Panc1 (cell line): ENCODE results near the gene PHPT1. TPM values are rescaled to one million over a fixed set of nuclear protein-coding genes. Genes with fewer than 3 reads are reported as not detected.

Experiments
- ATAC-seq: fragments of 200-7000 bp; cut with Tn5 transposase; 2 replicates; pipeline ENCODE4 v1.9.1; 2020; ENCODE audit warnings: mild to moderate bottlenecking, moderate library complexity
- BruUV-seq: library from RNA; stranded (reverse); fragments of 400-500 nt; replicated peaks from 2 replicates; lab custom pipeline; 2021; lab: Mats Ljungman, UMichigan
- CTCF ChIA-PET: fragments of 300-600 bp; sonication (Branson Sonifier 250); formaldehyde crosslinking; loops from one replicate; lab custom pipeline; 2022; ENCODE audit warnings: antibody characterized with exemption; lab: Charles Lee
- POLR2A ChIA-PET: fragments of 300-600 bp; sonication (Branson Sonifier 250); formaldehyde crosslinking; loops from one replicate; lab custom pipeline; 2022; ENCODE audit warnings: antibody characterized with exemption; lab: Charles Lee
- DNase-seq: peaks from one replicate; pipeline ENCODE4 v3.0.0-alpha.2; 2010; ENCODE audit warnings: low read depth, low spot score
- H3K27ac ChIP-seq: 2 replicates; pipeline ENCODE4 v1.5.1; 2011; ENCODE audit warnings: mild to moderate bottlenecking, low read length, inconsistent platforms
- H3K27me3 ChIP-seq: fragments of 200-500 bp; sonication (Bioruptor generic); 2 replicates; pipeline ENCODE4 v1.6.0; 2014; ENCODE audit warnings: low read length, inconsistent platforms; ENCODE audit not compliant: control insufficient read depth, insufficient read depth
- H3K36me3 ChIP-seq: fragments of 200-500 bp; sonication (Bioruptor generic); 2 replicates; pipeline ENCODE4 v1.5.1; 2014; ENCODE audit warnings: inconsistent platforms, mild to moderate bottlenecking, low read length, moderate library complexity; ENCODE audit not compliant: control insufficient read depth, insufficient read depth
- H3K4me1 ChIP-seq: 2 replicates; pipeline ENCODE4 v1.5.1; 2011; ENCODE audit warnings: inconsistent platforms, mild to moderate bottlenecking, low read length, moderate library complexity; ENCODE audit not compliant: control insufficient read depth, insufficient read depth
- H3K4me3 ChIP-seq, 2 experiments: 2 replicates each; pipeline ENCODE4 v1.5.1; 2011 to 2012; ENCODE audit warnings: low read depth in 2 of 2, low read length in 2 of 2, mild to moderate bottlenecking in 2 of 2, inconsistent platforms in 1 of 2, moderate library complexity in 1 of 2
- H3K9me3 ChIP-seq: fragments of 200-500 bp; sonication (Bioruptor generic); 2 replicates; pipeline ENCODE4 v1.5.1; 2014; ENCODE audit warnings: low read depth, mild to moderate bottlenecking, inconsistent platforms, low read length, moderate library complexity; ENCODE audit not compliant: control insufficient read depth, insufficient read depth
- POLR2AphosphoS5 ChIP-seq: IDR thresholded peaks from 2 replicates; pipeline ENCODE4 v1.6.1; 2012; ENCODE audit warnings: mild to moderate bottlenecking, low read depth, low read length, moderate library complexity
- REST ChIP-seq, 2 experiments: IDR thresholded peaks; 2 replicates each; pipeline ENCODE4 v1.6.1; 2011 to 2012; ENCODE audit warnings: low read depth in 2 of 2, control low read depth in 1 of 2, low read length in 1 of 2, mild to moderate bottlenecking in 1 of 2, moderate library complexity in 1 of 2; ENCODE audit not compliant: insufficient read depth in 1 of 2
- SIN3A ChIP-seq: IDR thresholded peaks from 2 replicates; pipeline ENCODE4 v1.6.1; 2012; ENCODE audit warnings: low read depth, mild to moderate bottlenecking, low read length, moderate library complexity, borderline replicate concordance; ENCODE audit not compliant: insufficient read depth
- TCF7L2 ChIP-seq: IDR thresholded peaks from 2 replicates; pipeline ENCODE4 v1.6.1; 2011; ENCODE audit warnings: mild to moderate bottlenecking, low read depth, low read length, inconsistent platforms
- in situ Hi-C: cut with HindIII; loops from 2 replicates; pipeline ENCODE4 v1.10.0; 2016; ENCODE audit warnings: low sequenced_read_pairs, low pct_unique_long_range_greater_than_20kb
- intact Hi-C: fragments of 100-400 bp; cut with micrococcal nuclease; formaldehyde crosslinking; loops from one replicate; pipeline ENCODE4 v1.10.0; 2022; ENCODE audit not compliant: unreplicated experiment
- total RNA-seq: library from RNA; stranded (reverse); gene quantifications from one replicate; pipeline ENCODE4 v1.2.1, GENCODE V29; 2021; ENCODE audit not compliant: unreplicated experiment
- TF ChIP-seq, protein P1 (sequence below): fragments of 450-650 bp; IDR thresholded peaks from 2 replicates; pipeline ENCODE4 v1.5.1; 2017; ENCODE audit warnings: mild to moderate bottlenecking

The PHPT1 gene
- total RNA-seq, 1 experiment from 2014 or later, result 204 TPM

- BruUV-seq, result TSS peak; percentile 98
- ATAC-seq, result peak; percentile 37
- POLR2A ChIA-PET, result interaction anchor here (0.6 kb wide), 1 partner anchor 111 kb away, joined by 4 read pairs; no protein-coding TSS in a partner anchor
- Histone ChIP-seq H3K4me3 (no peak overlapping the region), H3K36me3 (no peaks in the 10 kb centered on the region), H3K27me3 (no peaks in the 10 kb centered on the region), H3K4me1 (peaks cover 26% of the 10 kb centered on the region), H3K9me3 (no peaks in the 10 kb centered on the region), H3K27ac (peak overlapping the region; percentile 76)
- intact Hi-C loops (no loop called here), in situ Hi-C loops (no loop called here)
- TF ChIP-seq TCF7L2, result no peak
- 0 out of 2 replicates have a peak, but pooled peaks have one; percentile 12 for TF ChIP-seq SIN3A
- TF ChIP-seq, protein P1, sequence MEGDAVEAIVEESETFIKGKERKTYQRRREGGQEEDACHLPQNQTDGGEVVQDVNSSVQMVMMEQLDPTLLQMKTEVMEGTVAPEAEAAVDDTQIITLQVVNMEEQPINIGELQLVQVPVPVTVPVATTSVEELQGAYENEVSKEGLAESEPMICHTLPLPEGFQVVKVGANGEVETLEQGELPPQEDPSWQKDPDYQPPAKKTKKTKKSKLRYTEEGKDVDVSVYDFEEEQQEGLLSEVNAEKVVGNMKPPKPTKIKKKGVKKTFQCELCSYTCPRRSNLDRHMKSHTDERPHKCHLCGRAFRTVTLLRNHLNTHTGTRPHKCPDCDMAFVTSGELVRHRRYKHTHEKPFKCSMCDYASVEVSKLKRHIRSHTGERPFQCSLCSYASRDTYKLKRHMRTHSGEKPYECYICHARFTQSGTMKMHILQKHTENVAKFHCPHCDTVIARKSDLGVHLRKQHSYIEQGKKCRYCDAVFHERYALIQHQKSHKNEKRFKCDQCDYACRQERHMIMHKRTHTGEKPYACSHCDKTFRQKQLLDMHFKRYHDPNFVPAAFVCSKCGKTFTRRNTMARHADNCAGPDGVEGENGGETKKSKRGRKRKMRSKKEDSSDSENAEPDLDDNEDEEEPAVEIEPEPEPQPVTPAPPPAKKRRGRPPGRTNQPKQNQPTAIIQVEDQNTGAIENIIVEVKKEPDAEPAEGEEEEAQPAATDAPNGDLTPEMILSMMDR, result no peak
- TF ChIP-seq POLR2AphosphoS5, result peak; percentile 38; the same call in 1 of the 2 replicates
- no peak for TF ChIP-seq REST (IDR thresholded peaks at IDR 0.05; ENCODE audit: insufficient read depth in 1 of 2, low read depth in 2 of 2, low read length in 1 of 2)
- no peak for DNase-seq
- CTCF ChIA-PET, result interaction anchor here (1.0 kb wide), 1 partner anchor 108 kb away, joined by 3 read pairs; no protein-coding TSS in a partner anchor
Measured at GRCh38 chr9:136840140-136840876, 8.9 kb upstream of the PHPT1 start.

- Histone ChIP-seq H3K4me3 (peak overlapping the region in 1 of 2 experiments; percentile 14; a peak in 1 of 4 replicates), H3K27ac (peak overlapping the region; percentile 76), H3K4me1 (peaks cover 26% of the 10 kb centered on the region), H3K9me3 (no peaks in the 10 kb centered on the region), H3K36me3 (no peaks in the 10 kb centered on the region), H3K27me3 (no peaks in the 10 kb centered on the region)
- in situ Hi-C loops (no loop called here), intact Hi-C loops (no loop called here)
- BruUV-seq, result no TSS peak
- POLR2A ChIA-PET, result no interaction called here
- no peak for DNase-seq
- TF ChIP-seq, protein P1, result no peak
- TF ChIP-seq SIN3A, result no peak; the same call in 1 of the 2 replicates
- TF ChIP-seq TCF7L2, result no peak; the same call in 1 of the 2 replicates
- no peak for TF ChIP-seq REST (IDR thresholded peaks at IDR 0.05; ENCODE audit: insufficient read depth in 1 of 2, low read depth in 2 of 2, low read length in 1 of 2)
- TF ChIP-seq POLR2AphosphoS5, result peak; percentile 40; the same call in 1 of the 2 replicates
- CTCF ChIA-PET, result interaction anchor here (0.7 kb wide), 1 partner anchor 610 kb away, joined by 3 read pairs; no protein-coding TSS in a partner anchor
- peak; percentile 56 for ATAC-seq
Measured at GRCh38 chr9:136840877-136841645, 8.1 kb upstream of the PHPT1 start.
